HepG2 (cell line): ENCODE results near the gene CA7. TPM values are rescaled to one million over a fixed set of nuclear protein-coding genes. Genes with fewer than 3 reads are reported as not detected.

ENCODE experiments used
- ATAC-seq: fragments of 200-7000 bp; cut with Tn5 transposase; 3 replicates; pipeline ENCODE4 v1.9.1; 2020; ENCODE audit warnings: mild to moderate bottlenecking, moderate library complexity
- BruUV-seq: library from RNA; stranded (reverse); fragments of 400-500 nt; replicated peaks from 2 replicates; lab custom pipeline; 2021; lab: Mats Ljungman, UMichigan
- CTCF ChIA-PET: fragments of 300-600 bp; formaldehyde crosslinking; extraction: SDS; loops from one replicate; lab custom pipeline; 2021; ENCODE audit warnings: low total read pairs, inconsistent platforms, low intra/inter-chr PET ratio; lab: Yijun Ruan, JAX
- POLR2A ChIA-PET: fragments of 350-600 bp; sonication (Branson Sonifier 250); formaldehyde crosslinking; loops from one replicate; lab custom pipeline; 2020; ENCODE audit warnings: antibody characterized with exemption, inconsistent platforms; lab: Yijun Ruan, JAX
- DNase-seq: peaks from one replicate; pipeline ENCODE4 v3.0.0-alpha.2; 2015; ENCODE audit warnings: low spot score
- FAIRE-seq: peaks from 3 replicates; lab custom pipeline; 2011; peaks lifted over from hg19 to GRCh38; lab: Jason Lieb, UNC
- H2AFZ ChIP-seq: one replicate; pipeline ENCODE4 v1.6.1; 2011; ENCODE audit warnings: low read length, inconsistent platforms
- H3K27ac ChIP-seq: fragments of 300-600 bp; 3 replicates; pipeline ENCODE4 v1.8.0; 2011; ENCODE audit warnings: mixed run types, mild to moderate bottlenecking, mixed read lengths, low read length, inconsistent platforms; ENCODE audit not compliant: insufficient read depth; ENCODE audit errors: extremely low read length
- H3K27me3 ChIP-seq, 2 experiments: fragments of 200-600 bp in 1 of 2; 2 replicates in 1 of 2; 3 replicates in 1 of 2; pipeline versions ENCODE4 v1.6.0 to v1.8.0; 2011; ENCODE audit warnings: low read length in 2 of 2, mild to moderate bottlenecking in 2 of 2, moderate library complexity in 2 of 2, inconsistent platforms in 1 of 2; ENCODE audit not compliant: insufficient read depth in 2 of 2, control insufficient read depth in 1 of 2
- H3K36me3 ChIP-seq, 2 experiments: fragments of 200-600 bp in 1 of 2; replicated peaks in 1 of 2; 2 replicates in 1 of 2; 3 replicates in 1 of 2; pipeline versions ENCODE4 v1.5.1 to v1.8.0; 2011; ENCODE audit warnings: low read length in 2 of 2, inconsistent platforms in 1 of 2; ENCODE audit not compliant: insufficient read depth in 2 of 2, control insufficient read depth in 1 of 2
- H3K4me1 ChIP-seq: 2 replicates; pipeline ENCODE4 v1.5.1; 2012; ENCODE audit warnings: low read length, inconsistent platforms; ENCODE audit not compliant: insufficient read depth
- H3K4me2 ChIP-seq: 2 replicates; pipeline ENCODE4 v1.6.0; 2011; ENCODE audit warnings: low read depth, low read length, inconsistent platforms
- H3K4me3 ChIP-seq, 3 experiments: fragments of 200-600 bp in 1 of 3; sonication (generic), shearing (Covaris generic) in 1 of 3; replicated peaks in 1 of 3; 2 replicates each; pipeline ENCODE4 v1.5.1; 2011 to 2016; ENCODE audit warnings: low read length in 3 of 3, inconsistent platforms in 2 of 3, low read depth in 2 of 3, mild to moderate bottlenecking in 2 of 3, control low read depth in 1 of 3, mixed read lengths in 1 of 3; ENCODE audit not compliant: insufficient read depth in 1 of 3
- H3K79me2 ChIP-seq: one replicate; pipeline ENCODE4 v1.6.1; 2011; ENCODE audit warnings: low read length, inconsistent platforms; ENCODE audit not compliant: insufficient read depth
- H3K9ac ChIP-seq: 2 replicates; pipeline ENCODE4 v1.6.0; 2011; ENCODE audit warnings: mild to moderate bottlenecking, low read depth, low read length, inconsistent platforms; ENCODE audit not compliant: insufficient read depth
- H3K9me3 ChIP-seq: 2 replicates; pipeline ENCODE4 v1.5.1; 2012; ENCODE audit warnings: mild to moderate bottlenecking, low read length
- H4K20me1 ChIP-seq: 2 replicates; pipeline ENCODE4 v1.6.0; 2011; ENCODE audit warnings: inconsistent platforms, mild to moderate bottlenecking, low read length, moderate library complexity; ENCODE audit not compliant: insufficient read depth
- ARID3A ChIP-seq: IDR thresholded peaks from 2 replicates; pipeline ENCODE4 v1.6.1; 2012; ENCODE audit warnings: low read depth, low read length, improper control_type of control experiment
- NR2F6 ChIP-seq, 2 experiments: IDR thresholded peaks; 2 replicates each; pipeline ENCODE4 v1.6.1; 2016; ENCODE audit warnings: antibody characterized with exemption in 1 of 2, mild to moderate bottlenecking in 1 of 2
- RARG ChIP-seq: sonication (generic); formaldehyde crosslinking; IDR thresholded peaks from 2 replicates; pipeline ENCODE4 v1.4.0; 2020; ENCODE audit warnings: low read depth, mild to moderate bottlenecking, missing genetic modification reagents
- SALL2 ChIP-seq: sonication (generic); formaldehyde crosslinking; IDR thresholded peaks from 2 replicates; pipeline ENCODE4 v1.8.1; 2023; ENCODE audit warnings: mild to moderate bottlenecking, missing genetic modification reagents, inconsistent platforms
- ZFP82 ChIP-seq: sonication (generic); formaldehyde crosslinking; IDR thresholded peaks from 2 replicates; pipeline ENCODE4 v1.5.1; 2020; ENCODE audit warnings: mild to moderate bottlenecking, missing genetic modification reagents, borderline replicate concordance
- ZSCAN22 ChIP-seq: sonication (generic); formaldehyde crosslinking; IDR thresholded peaks from 2 replicates; pipeline ENCODE4 v1.4.0; 2020; ENCODE audit warnings: mild to moderate bottlenecking, missing genetic modification reagents
- WGBS: methylation state at CpG from one replicate; pipeline ENCODE4 v1.1.6; 2017; ENCODE audit warnings: low lambda C conversion rate; 5-methylcytosine and 5-hydroxymethylcytosine counted together
- in situ Hi-C: cut with HindIII; loops from 2 replicates; pipeline ENCODE4 v1.10.0; 2017; ENCODE audit warnings: low pct_unique_long_range_greater_than_20kb; ENCODE audit not compliant: extremely low pct_ligation_motif_present
- intact Hi-C: fragments of 100-400 bp; cut with micrococcal nuclease; formaldehyde crosslinking; loops from one replicate; pipeline ENCODE4 v1.10.0; 2022; ENCODE audit not compliant: unreplicated experiment
- polyA plus RNA-seq, 8 experiments: library from polyadenylated mRNA; depleted of rRNA in 3 of 8; stranded (reverse) in 7 of 8; unstranded in 1 of 8; fragments of >200 nt; fragmentation: Illumina TruSeq in 4 of 8; extraction: Trizol in 4 of 8; gene quantifications; 2 replicates each; pipeline versions ENCODE4 v1.2.1 to v1.2.3, GENCODE V29; 2011 to 2016; ENCODE audit warnings: low read depth in 4 of 8, missing spikeins in 1 of 8, mixed read lengths in 1 of 8; ENCODE audit not compliant: insufficient read depth in 1 of 8
- total RNA-seq, 5 experiments: library from RNA; depleted of rRNA; stranded (reverse); fragments of >200 nt; fragmentation: Illumina TruSeq; extraction: Trizol; gene quantifications; 2 replicates each; pipeline ENCODE4 v1.2.3, GENCODE V29; 2016; ENCODE audit warnings: low read depth in 1 of 5

Gene CA7
- total and polyA plus RNA-seq, 2 of the 13 experiments (the other 11 are each of a cell fraction or from before 2014, with no cell fraction given), result not detected

GRCh38 chr16:66859397-66860068, 15.3 kb downstream of the CA7 start:
- TF ChIP-seq ARID3A, result no peak
- no peak for TF ChIP-seq ZFP82 (CRISPR knock-in tag)
- no peak for TF ChIP-seq SALL2 (CRISPR knock-in tag)
- no peak for TF ChIP-seq RARG (CRISPR knock-in tag)
- no peak for FAIRE-seq
- no peaks in the 10 kb centered on the region for H3K9me3 ChIP-seq
- H3K4me1 ChIP-seq, result no peaks in the 10 kb centered on the region
- no peak for ATAC-seq
- ChIA-PET POLR2A (interaction anchor here (0.6 kb wide), 1 partner anchor 8 kb away, joined by 8 read pairs; no protein-coding TSS in a partner anchor), CTCF (no interaction called here)
- 16% methylated on average over 3 of the region's 3 CpGs for WGBS
- H3K79me2 ChIP-seq, result no peaks in the 10 kb centered on the region
- DNase-seq, result no peak
- H3K27me3 ChIP-seq, result no peaks in the 10 kb centered on the region; a peak in 1 of 5 replicates
- H2AFZ ChIP-seq, result no peak overlapping the region
- H3K4me2 ChIP-seq, result no peak overlapping the region
- no peak overlapping the region for H3K27ac ChIP-seq
- in situ Hi-C loops, result loop anchor here (25.0 kb wide), 1 partner anchor 447 kb away; no protein-coding TSS in a partner anchor
- no peaks in the 10 kb centered on the region for H3K36me3 ChIP-seq
- no TSS peak for BruUV-seq
- intact Hi-C loops, result no loop called here
- H3K9ac ChIP-seq, result no peak overlapping the region
- no peak overlapping the region for H3K4me3 ChIP-seq
- no peaks in the 10 kb centered on the region for H4K20me1 ChIP-seq

GRCh38 chr16:66862023-66862520, 17.9 kb downstream of the CA7 start:
- TF ChIP-seq NR2F6 (IDR thresholded peaks at IDR 0.05) (0 out of 2 replicates have a peak, but pooled peaks have one; percentile 10), NR2F6 (CRISPR knock-in tag; IDR thresholded peaks at IDR 0.05) (no peak), ZSCAN22 (CRISPR knock-in tag) (no peak)
- H3K9ac ChIP-seq, result no peak overlapping the region
- no peaks in the 10 kb centered on the region for H3K4me1 ChIP-seq
- ATAC-seq, result 0 out of 3 replicates have a peak, but pooled peaks have one; percentile 21
- ChIA-PET CTCF (no interaction called here), POLR2A (no interaction called here)
- no peaks in the 10 kb centered on the region for H3K36me3 ChIP-seq
- FAIRE-seq, result no peak
- H3K9me3 ChIP-seq, result no peaks in the 10 kb centered on the region
- 36% methylated on average over 8 of the region's 8 CpGs for WGBS
- in situ Hi-C loops (loop anchor here (25.0 kb wide), 1 partner anchor 450 kb away; no protein-coding TSS in a partner anchor), intact Hi-C loops (no loop called here)
- H3K27me3 ChIP-seq, result no peaks in the 10 kb centered on the region; a peak in 1 of 5 replicates
- H3K4me2 ChIP-seq, result no peak overlapping the region
- BruUV-seq, result no TSS peak
- H3K4me3 ChIP-seq, result no peak overlapping the region
- H4K20me1 ChIP-seq, result no peaks in the 10 kb centered on the region
- DNase-seq, result no peak
- H3K79me2 ChIP-seq, result no peaks in the 10 kb centered on the region
- no peak overlapping the region for H3K27ac ChIP-seq
- H2AFZ ChIP-seq, result no peak overlapping the region
